Progenitor cell of endocrine pancreas (in vitro differentiated cells): ENCODE measurements around the gene TXNRD1. TPM values are rescaled to one million over a fixed set of nuclear protein-coding genes. Genes with fewer than 3 reads are reported as not detected.
"Not testable (repeated sequence)": the region's sequence is repeated elsewhere in the genome, so short reads cannot be mapped to it uniquely, and the experiment has no call there.

Experiments used
- DNase-seq: peaks from one replicate; pipeline ENCODE4 v3.0.0; 2021; ENCODE audit warnings: low spot score; ENCODE audit not compliant: unreplicated experiment
- H3K27ac Mint-ChIP-seq: 2 replicates; pipeline ENCODE4 v1.8.0; 2021; ENCODE audit warnings: mild to moderate bottlenecking, moderate library complexity, mixed read lengths
- H3K27me3 Mint-ChIP-seq: 2 replicates; pipeline ENCODE4 v1.8.0; 2021; ENCODE audit warnings: mixed read lengths
- H3K36me3 Mint-ChIP-seq: 2 replicates; pipeline ENCODE4 v1.8.0; 2022; ENCODE audit warnings: mixed read lengths; ENCODE audit not compliant: insufficient read depth
- H3K4me1 Mint-ChIP-seq: 2 replicates; pipeline ENCODE4 v1.8.0; 2021; ENCODE audit warnings: low read depth, mixed read lengths
- H3K4me3 Mint-ChIP-seq: 2 replicates; pipeline ENCODE4 v1.8.0; 2021; ENCODE audit warnings: low read depth, mild to moderate bottlenecking, moderate library complexity, mixed read lengths
- H3K9me3 Mint-ChIP-seq: 2 replicates; pipeline ENCODE4 v1.8.0; 2021; ENCODE audit warnings: low read depth, mixed read lengths
- CTCF ChIP-seq: fragments of 200-600 bp; sonication (generic); IDR thresholded peaks from one replicate; pipeline ENCODE4 v1.5.0; 2021; ENCODE audit warnings: antibody characterized with exemption, mild to moderate bottlenecking; ENCODE audit not compliant: unreplicated experiment
- total RNA-seq: library from RNA; stranded (reverse); gene quantifications from 2 replicates; pipeline ENCODE4 v1.2.1, GENCODE V29; 2021

TXNRD1 gene
- total RNA-seq, 1 donor from 2014 or later = 116 TPM

- no peaks in the 10 kb centered on the region for H3K4me1 Mint-ChIP-seq
- DNase-seq = no peak
- no peak overlapping the region for H3K4me3 Mint-ChIP-seq
- H3K36me3 Mint-ChIP-seq = no peaks in the 10 kb centered on the region
- no peaks in the 10 kb centered on the region for H3K9me3 Mint-ChIP-seq
- H3K27ac Mint-ChIP-seq = no peak overlapping the region
- no peaks in the 10 kb centered on the region for H3K27me3 Mint-ChIP-seq
- TF ChIP-seq CTCF = no peak
These were observed 35.0 kb downstream of the TXNRD1 start for GRCh38 chr12:104250366-104251125.

GRCh38 chr12:104257913-104258472 lies 42.4 kb downstream of the TXNRD1 start:
- no peaks in the 10 kb centered on the region for H3K4me1 Mint-ChIP-seq
- TF ChIP-seq CTCF = no peak
- no peak overlapping the region for H3K27ac Mint-ChIP-seq
- H3K36me3 Mint-ChIP-seq = no peaks in the 10 kb centered on the region
- no peak for DNase-seq
- no peak overlapping the region for H3K4me3 Mint-ChIP-seq
- H3K9me3 Mint-ChIP-seq = no peaks in the 10 kb centered on the region
- H3K27me3 Mint-ChIP-seq = no peaks in the 10 kb centered on the region

GRCh38 chr12:104258476-104259067 lies 43.0 kb downstream of the TXNRD1 start:
- Mint-ChIP-seq H3K4me3 (no peak overlapping the region), H3K36me3 (no peaks in the 10 kb centered on the region), H3K4me1 (no peaks in the 10 kb centered on the region), H3K27ac (no peak overlapping the region), H3K9me3 (no peaks in the 10 kb centered on the region), H3K27me3 (no peaks in the 10 kb centered on the region)
- DNase-seq = no peak
- no peak for TF ChIP-seq CTCF

GRCh38 chr12:104263026-104263425 lies 47.4 kb downstream of the TXNRD1 start:
- TF ChIP-seq CTCF = no peak
- Mint-ChIP-seq H3K27ac (no peak overlapping the region), H3K4me3 (no peak overlapping the region), H3K27me3 (no peaks in the 10 kb centered on the region), H3K36me3 (no peaks in the 10 kb centered on the region), H3K9me3 (no peaks in the 10 kb centered on the region), H3K4me1 (no peaks in the 10 kb centered on the region)
- DNase-seq = no peak

GRCh38 chr12:104263580-104264358 lies 48.2 kb downstream of the TXNRD1 start:
- no peak for TF ChIP-seq CTCF
- no peaks in the 10 kb centered on the region for H3K27me3 Mint-ChIP-seq
- DNase-seq = no peak
- no peaks in the 10 kb centered on the region for H3K9me3 Mint-ChIP-seq
- H3K4me3 Mint-ChIP-seq = no peak overlapping the region
- no peaks in the 10 kb centered on the region for H3K36me3 Mint-ChIP-seq
- H3K4me1 Mint-ChIP-seq = no peaks in the 10 kb centered on the region
- H3K27ac Mint-ChIP-seq = no peak overlapping the region

GRCh38 chr12:104265436-104265835 lies 49.9 kb downstream of the TXNRD1 start:
- not testable (repeated sequence) for H3K9me3 Mint-ChIP-seq, H3K4me1 Mint-ChIP-seq, H3K4me3 Mint-ChIP-seq, H3K36me3 Mint-ChIP-seq, H3K27me3 Mint-ChIP-seq, DNase-seq, H3K27ac Mint-ChIP-seq
